PC-3 (cell line): ENCODE measurements around the gene LTC4S. TPM values are rescaled to one million over a fixed set of nuclear protein-coding genes. Genes with fewer than 3 reads are reported as not detected.

Experiments
- ATAC-seq: fragments of 200-7000 bp; cut with Tn5 transposase; 2 replicates; pipeline ENCODE4 v1.9.1; 2020; ENCODE audit warnings: mild to moderate bottlenecking, moderate library complexity
- BruUV-seq: library from RNA; stranded (reverse); fragments of 400-500 nt; replicated peaks from 2 replicates; lab custom pipeline; 2021; lab: Mats Ljungman, UMichigan
- CTCF ChIA-PET: fragments of 300-600 bp; sonication (Branson Sonifier 250); formaldehyde crosslinking; loops from one replicate; lab custom pipeline; 2022; ENCODE audit warnings: antibody characterized with exemption; lab: Charles Lee
- POLR2A ChIA-PET: fragments of 300-600 bp; sonication (Branson Sonifier 250); formaldehyde crosslinking; loops from one replicate; lab custom pipeline; 2022; ENCODE audit warnings: antibody characterized with exemption; ENCODE audit not compliant: unreplicated experiment; lab: Charles Lee
- DNase-seq: peaks from one replicate; pipeline ENCODE4 v3.0.0-alpha.2; 2015
- H2AFZ ChIP-seq: fragments of 300-600 bp; sonication (generic); 2 replicates; pipeline ENCODE4 v1.6.0; 2016; ENCODE audit warnings: antibody characterized with exemption, low read length
- H3F3A ChIP-seq: fragments of 300-600 bp; sonication (generic); one replicate; pipeline ENCODE4 v1.6.0; 2017; ENCODE audit warnings: antibody characterized with exemption, low read length, control low read depth, mild to moderate bottlenecking; ENCODE audit not compliant: unreplicated experiment
- H3K27ac ChIP-seq: fragments of 300-600 bp; sonication (generic); 2 replicates; pipeline ENCODE4 v1.5.1; 2016; ENCODE audit warnings: mild to moderate bottlenecking, low read length
- H3K27me3 ChIP-seq: fragments of 300-600 bp; sonication (generic); 2 replicates; pipeline ENCODE4 v1.6.1; 2016; ENCODE audit warnings: low read length, mixed read lengths
- H3K36me3 ChIP-seq: fragments of 300-600 bp; sonication (generic); 2 replicates; pipeline ENCODE4 v1.6.1; 2016; ENCODE audit warnings: low read depth, mixed run types, low read length, mixed read lengths
- H3K4me1 ChIP-seq: fragments of 300-600 bp; sonication (generic); 2 replicates; pipeline ENCODE4 v1.5.1; 2016; ENCODE audit warnings: low read length; ENCODE audit not compliant: insufficient read depth
- H3K4me2 ChIP-seq: fragments of 300-600 bp; sonication (generic); 2 replicates; pipeline ENCODE4 v1.6.0; 2016; ENCODE audit warnings: low read length
- H3K4me3 ChIP-seq: fragments of 300-600 bp; sonication (generic); 2 replicates; pipeline ENCODE4 v1.5.1; 2016; ENCODE audit warnings: mild to moderate bottlenecking, low read length, mixed read lengths
- H3K79me2 ChIP-seq: fragments of 300-600 bp; sonication (generic); 2 replicates; pipeline ENCODE4 v1.6.1; 2017; ENCODE audit warnings: low read length, mixed read lengths
- H3K9ac ChIP-seq: fragments of 300-600 bp; sonication (generic); 2 replicates; pipeline ENCODE4 v1.6.0; 2016; ENCODE audit warnings: mild to moderate bottlenecking, low read length
- H3K9me2 ChIP-seq: fragments of 300-600 bp; sonication (generic); replicated peaks from 2 replicates; pipeline ENCODE4 v1.6.1; 2016; ENCODE audit warnings: mixed run types, low read length, mixed read lengths
- H3K9me3 ChIP-seq: fragments of 300-600 bp; sonication (generic); 2 replicates; pipeline ENCODE4 v1.6.1; 2016; ENCODE audit warnings: low read length, mixed read lengths
- H4K20me1 ChIP-seq: fragments of 300-600 bp; sonication (generic); 2 replicates; pipeline ENCODE4 v1.6.1; 2016; ENCODE audit warnings: low read length, mixed read lengths
- CTCF ChIP-seq: fragments of 300-600 bp; sonication (generic); conservative IDR thresholded peaks from 2 replicates; pipeline ENCODE4 v1.5.1; 2017; ENCODE audit warnings: antibody characterized with exemption, low read depth, mild to moderate bottlenecking, low read length
- EZH2 ChIP-seq: fragments of 300-600 bp; sonication (generic); IDR thresholded peaks from one replicate; pipeline ENCODE4 v1.6.1; 2017; ENCODE audit warnings: antibody characterized with exemption, mild to moderate bottlenecking, low read length; ENCODE audit not compliant: unreplicated experiment
- EZH2phosphoT487 ChIP-seq: fragments of 300-600 bp; sonication (generic); IDR thresholded peaks from 2 replicates; pipeline ENCODE4 v1.6.1; 2018; ENCODE audit warnings: mild to moderate bottlenecking, antibody characterized with exemption, low read length, borderline replicate concordance
- intact Hi-C: fragments of 100-400 bp; cut with micrococcal nuclease; formaldehyde crosslinking; loops from 2 replicates; pipeline ENCODE4 v1.9.0; 2023
- total RNA-seq: library from RNA; depleted of rRNA; stranded (reverse); fragments of >200 nt; gene quantifications from 2 replicates; pipeline ENCODE4 v1.2.3, GENCODE V29; 2014

LTC4S gene
- total RNA-seq, 1 experiment from 2014 or later, result 1.5 TPM

GRCh38 chr5:179747811-179748210, 46.0 kb upstream of the LTC4S start:
- DNase-seq (no peak), ATAC-seq (no peak)
- Histone ChIP-seq H3K36me3 (no peaks in the 10 kb centered on the region), H3K4me3 (no peak overlapping the region), H2AFZ (no peak overlapping the region), H3K9me3 (no peaks in the 10 kb centered on the region), H3K9me2 (no peaks in the 10 kb centered on the region), H3K27me3 (no peaks in the 10 kb centered on the region), H4K20me1 (no peaks in the 10 kb centered on the region), H3F3A (no peaks in the 10 kb centered on the region), H3K4me1 (no peaks in the 10 kb centered on the region), H3K4me2 (no peak overlapping the region), H3K27ac (no peak overlapping the region), H3K9ac (no peak overlapping the region), H3K79me2 (peaks cover 56% of the 10 kb centered on the region)
- intact Hi-C loops, result no loop called here
- no peak for TF ChIP-seq EZH2
- TF ChIP-seq EZH2phosphoT487, result no peak
- TF ChIP-seq CTCF, result no peak
- no TSS peak for BruUV-seq
- CTCF ChIA-PET, result no interaction called here
- POLR2A ChIA-PET, result no interaction called here

- Histone ChIP-seq H3K4me3 (no peak overlapping the region), H3K79me2 (peaks cover 63% of the 10 kb centered on the region), H3K9ac (no peak overlapping the region), H3K4me1 (no peaks in the 10 kb centered on the region), H3K9me2 (no peaks in the 10 kb centered on the region), H2AFZ (no peak overlapping the region), H3K9me3 (no peaks in the 10 kb centered on the region), H3F3A (no peaks in the 10 kb centered on the region), H3K27ac (no peak overlapping the region), H4K20me1 (no peaks in the 10 kb centered on the region), H3K27me3 (no peaks in the 10 kb centered on the region), H3K4me2 (no peak overlapping the region), H3K36me3 (no peaks in the 10 kb centered on the region)
- ATAC-seq (no peak), DNase-seq (no peak)
- intact Hi-C loops, result no loop called here
- TF ChIP-seq EZH2, result no peak
- TF ChIP-seq CTCF, result 0 out of 2 replicates have a peak, but pooled peaks have one; percentile 22
- BruUV-seq, result no TSS peak
- ChIA-PET POLR2A (no interaction called here), CTCF (no interaction called here)
Observed at GRCh38 chr5:179749857-179750508, 43.8 kb upstream of the LTC4S start.

GRCh38 chr5:179753971-179754370, 39.8 kb upstream of the LTC4S start:
- no peaks in the 10 kb centered on the region for H3F3A ChIP-seq
- CTCF ChIA-PET, result no interaction called here
- H3K9me3 ChIP-seq, result no peaks in the 10 kb centered on the region
- no peaks in the 10 kb centered on the region for H3K4me1 ChIP-seq
- no peak overlapping the region for H2AFZ ChIP-seq
- no peak overlapping the region for H3K9ac ChIP-seq
- no peaks in the 10 kb centered on the region for H3K27me3 ChIP-seq
- TF ChIP-seq CTCF (no peak), EZH2phosphoT487 (no peak), EZH2 (no peak)
- no peak overlapping the region for H3K4me2 ChIP-seq
- H3K27ac ChIP-seq, result no peak overlapping the region
- no peaks in the 10 kb centered on the region for H3K36me3 ChIP-seq
- BruUV-seq, result no TSS peak
- H3K4me3 ChIP-seq, result no peak overlapping the region
- H3K79me2 ChIP-seq, result peaks cover 70% of the 10 kb centered on the region
- ATAC-seq, result no peak
- POLR2A ChIA-PET, result no interaction called here
- DNase-seq, result no peak
- no peaks in the 10 kb centered on the region for H3K9me2 ChIP-seq
- intact Hi-C loops, result no loop called here
- no peaks in the 10 kb centered on the region for H4K20me1 ChIP-seq
